GM23338 (cell line): Measurements from ENCODE around the gene CPLX4. TPM values are rescaled to one million over a fixed set of nuclear protein-coding genes. Genes with fewer than 3 reads are reported as not detected.

ENCODE experiments used
- ATAC-seq: fragments of 200-7000 bp; cut with Tn5 transposase; 3 replicates; pipeline ENCODE4 v1.9.1; 2020
- DNase-seq: peaks from one replicate; pipeline ENCODE4 v3.0.0-alpha.2; 2015; ENCODE audit warnings: low spot score
- H2AFZ ChIP-seq: fragments of 200-600 bp; sonication (generic); 2 replicates; pipeline ENCODE4 v1.8.0; 2016; ENCODE audit warnings: antibody characterized with exemption, mild to moderate bottlenecking, moderate library complexity
- H3F3A ChIP-seq: fragments of 200-600 bp; sonication (generic); replicated peaks from 2 replicates; pipeline ENCODE4 v1.8.0; 2017; ENCODE audit warnings: antibody characterized with exemption, mixed run types, low read depth
- H3K27ac ChIP-seq: fragments of 200-600 bp; sonication (generic); 2 replicates; pipeline ENCODE4 v1.6.1; 2016; ENCODE audit warnings: low read depth
- H3K27me3 ChIP-seq: fragments of 200-600 bp; sonication (generic); 2 replicates; pipeline ENCODE4 v1.8.0; 2016; ENCODE audit warnings: mild to moderate bottlenecking, mixed run types, moderate library complexity; ENCODE audit not compliant: insufficient read depth
- H3K36me3 ChIP-seq: fragments of 200-600 bp; sonication (generic); 2 replicates; pipeline ENCODE4 v1.8.0; 2016; ENCODE audit warnings: mild to moderate bottlenecking; ENCODE audit not compliant: insufficient read depth
- H3K4me1 ChIP-seq: fragments of 200-600 bp; sonication (generic); 2 replicates; pipeline ENCODE4 v1.8.0; 2016; ENCODE audit warnings: mild to moderate bottlenecking, moderate library complexity; ENCODE audit not compliant: insufficient read depth
- H3K4me2 ChIP-seq: fragments of 200-600 bp; sonication (generic); 2 replicates; pipeline ENCODE4 v1.7.1; 2017; ENCODE audit warnings: mixed run types
- H3K4me3 ChIP-seq: fragments of 200-600 bp; sonication (generic); 2 replicates; pipeline ENCODE4 v1.6.1; 2016; ENCODE audit warnings: mixed run types
- H3K79me2 ChIP-seq: fragments of 200-600 bp; sonication (generic); replicated peaks from 2 replicates; pipeline ENCODE4 v1.8.0; 2017; ENCODE audit warnings: mild to moderate bottlenecking; ENCODE audit not compliant: insufficient read depth
- H3K9me2 ChIP-seq: fragments of 200-600 bp; sonication (generic); 2 replicates; pipeline ENCODE4 v1.8.0; 2017; ENCODE audit not compliant: insufficient read depth
- H4K20me1 ChIP-seq: fragments of 200-600 bp; sonication (generic); replicated peaks from 2 replicates; pipeline ENCODE4 v1.8.0; 2017; ENCODE audit warnings: mild to moderate bottlenecking; ENCODE audit not compliant: insufficient read depth
- H3K27ac Mint-ChIP-seq: 2 replicates; pipeline ENCODE4 v1.8.0; 2020; ENCODE audit warnings: inconsistent platforms, mild to moderate bottlenecking, moderate library complexity, mixed read lengths
- H3K27me3 Mint-ChIP-seq: 3 replicates; pipeline ENCODE4 v1.8.0; 2022; ENCODE audit warnings: low read depth, mild to moderate bottlenecking, moderate library complexity, mixed read lengths, inconsistent platforms; ENCODE audit not compliant: insufficient read depth, poor library complexity
- H3K36me3 Mint-ChIP-seq: 3 replicates; pipeline ENCODE4 v1.8.0; 2021; ENCODE audit warnings: low read depth, mild to moderate bottlenecking, inconsistent platforms, moderate library complexity, mixed read lengths
- H3K4me1 Mint-ChIP-seq: 3 replicates; pipeline ENCODE4 v1.8.0; 2020; ENCODE audit warnings: mild to moderate bottlenecking, inconsistent platforms, mixed read lengths
- H3K4me3 Mint-ChIP-seq: 3 replicates; pipeline ENCODE4 v1.8.0; 2021; ENCODE audit warnings: moderate library complexity, mild to moderate bottlenecking, inconsistent platforms, mixed read lengths
- H3K9me3 Mint-ChIP-seq: 3 replicates; pipeline ENCODE4 v1.8.0; 2020; ENCODE audit warnings: moderate library complexity, mild to moderate bottlenecking, inconsistent platforms, mixed read lengths
- CREB1 ChIP-seq: fragments of 250-450 bp; sonication (Bioruptor Pico); IDR thresholded peaks from 2 replicates; pipeline ENCODE4 v1.5.0; 2020; ENCODE audit warnings: low read depth, mild to moderate bottlenecking, moderate library complexity
- EZH2 ChIP-seq: fragments of 200-600 bp; sonication (generic); IDR thresholded peaks from one replicate; pipeline ENCODE4 v1.8.0; 2017; ENCODE audit warnings: antibody characterized with exemption, mild to moderate bottlenecking, low read depth; ENCODE audit not compliant: unreplicated experiment
- EZH2phosphoT487 ChIP-seq: fragments of 200-600 bp; sonication (generic); IDR thresholded peaks from one replicate; pipeline ENCODE4 v1.8.1; 2018; ENCODE audit warnings: antibody characterized with exemption; ENCODE audit not compliant: unreplicated experiment
- JUNB ChIP-seq: IDR thresholded peaks from one replicate; pipeline ENCODE4 v1.6.1; 2016; ENCODE audit warnings: antibody characterized with exemption; ENCODE audit not compliant: unreplicated experiment
- NANOG ChIP-seq: IDR thresholded peaks from 2 replicates; pipeline ENCODE4 v1.6.1; 2016; ENCODE audit warnings: antibody characterized with exemption, borderline replicate concordance
- POLR2AphosphoS5 ChIP-seq: IDR thresholded peaks from 2 replicates; pipeline ENCODE4 v1.6.1; 2016; ENCODE audit warnings: antibody characterized with exemption, low read depth
- STAT1 ChIP-seq: IDR thresholded peaks from one replicate; pipeline ENCODE4 v1.6.1; 2016; ENCODE audit warnings: antibody characterized with exemption; ENCODE audit not compliant: unreplicated experiment
- ZNF114 ChIP-seq: fragments of 250-450 bp; sonication (Bioruptor Pico); IDR thresholded peaks from 2 replicates; pipeline ENCODE4 v1.5.0; 2020; ENCODE audit warnings: mild to moderate bottlenecking, moderate library complexity
- ZNF331 ChIP-seq: fragments of 250-450 bp; sonication (Bioruptor Pico); IDR thresholded peaks from 2 replicates; pipeline ENCODE4 v1.5.0; 2020; ENCODE audit warnings: low read depth, mild to moderate bottlenecking, moderate library complexity
- long read RNA-seq: library from polyadenylated mRNA; unstranded; transcript quantifications from one replicate; pipeline ENCODE4 v2.0.0, GENCODE V29; 2020; ENCODE audit not compliant: unreplicated experiment
- polyA plus RNA-seq: library from polyadenylated mRNA; unstranded; fragments of >200 nt; fragmentation: Nextera tagmentation; extraction: Ambion mirVana; gene quantifications from 2 replicates; pipeline ENCODE4 v1.2.1, GENCODE V29; 2016
- total RNA-seq: library from RNA; depleted of rRNA; stranded (reverse); fragments of >200 nt; shearing (Covaris generic); gene quantifications from 2 replicates; pipeline ENCODE4 v1.2.3, GENCODE V29; 2014; rRNA removed
- TF ChIP-seq, protein P1 (sequence below), 2 experiments: fragments of 200-600 bp in 1 of 2; sonication (generic) in 1 of 2; conservative IDR thresholded peaks; 2 replicates each; pipeline versions ENCODE4 v1.5.1 to v1.6.1; 2016 to 2017; ENCODE audit warnings: antibody characterized with exemption in 2 of 2, low read depth in 2 of 2, mild to moderate bottlenecking in 2 of 2, moderate library complexity in 1 of 2
- TF ChIP-seq, protein P2 (sequence below): fragments of 250-450 bp; sonication (Bioruptor Pico); IDR thresholded peaks from 2 replicates; pipeline ENCODE4 v1.5.0; 2020; ENCODE audit warnings: mild to moderate bottlenecking, moderate library complexity
- TF ChIP-seq, protein P3 (sequence below): IDR thresholded peaks from 2 replicates; pipeline ENCODE4 v1.6.1; 2016; ENCODE audit warnings: antibody characterized with exemption
- TF ChIP-seq, protein P4 (sequence below): IDR thresholded peaks from one replicate; pipeline ENCODE4 v1.6.1; 2018; ENCODE audit warnings: antibody characterized with exemption; ENCODE audit not compliant: unreplicated experiment

The CPLX4 gene, protein sequence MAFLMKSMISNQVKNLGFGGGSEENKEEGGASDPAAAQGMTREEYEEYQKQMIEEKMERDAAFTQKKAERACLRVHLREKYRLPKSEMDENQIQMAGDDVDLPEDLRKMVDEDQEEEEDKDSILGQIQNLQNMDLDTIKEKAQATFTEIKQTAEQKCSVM
- total RNA-seq (not detected in 2 replicates), polyA plus RNA-seq (not detected in 2 replicates)
- long read RNA-seq: 0 reads

DNA sequence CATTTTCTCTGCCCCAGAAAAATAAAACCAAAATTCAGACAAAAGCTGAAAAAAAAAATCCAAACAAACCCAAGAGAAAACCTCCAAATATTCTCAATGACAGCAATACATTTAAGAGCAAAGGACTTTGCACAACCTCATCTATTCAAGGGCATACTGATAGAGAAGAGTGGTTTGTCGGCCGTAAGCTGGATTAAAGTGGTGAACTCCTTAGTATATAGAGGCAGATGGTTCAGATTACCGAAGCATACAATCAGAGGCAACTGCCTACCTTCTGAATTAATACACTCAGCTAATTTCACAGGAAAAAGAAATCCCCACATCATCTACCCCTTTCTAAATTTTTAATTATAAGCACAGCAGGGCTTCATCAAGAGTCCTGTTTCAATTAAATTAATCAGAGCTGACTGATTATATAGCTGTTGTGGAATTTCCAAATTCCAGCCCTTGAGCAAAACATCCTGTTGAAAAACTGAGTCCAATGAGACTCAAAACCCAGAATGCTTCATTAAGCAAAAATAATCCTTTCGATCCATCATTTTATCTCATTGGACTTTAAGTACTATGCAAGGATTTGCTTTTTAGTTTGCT is at the start of gene CPLX4:
TSS of gene CPLX4 (minus strand) at position 190 of the 591 bp plus-strand sequence. CDS start at position 3, 187 bp downstream.
- H3K36me3 ChIP-seq: no peaks in the 10 kb centered on the region
- H3K27me3 Mint-ChIP-seq: no peaks in the 10 kb centered on the region
- H3K9me3 Mint-ChIP-seq: no peaks in the 10 kb centered on the region
- no peak within 1 kb of the TSS for H3K4me3 ChIP-seq
- H3K4me1 ChIP-seq: no peaks in the 10 kb centered on the region
- no peak within 1 kb of the TSS for H2AFZ ChIP-seq
- H3F3A ChIP-seq: no peaks in the 10 kb centered on the region
- ATAC-seq (no peak), DNase-seq (no peak)
- H3K27ac ChIP-seq: no peak within 1 kb of the TSS
- H3K27ac Mint-ChIP-seq: no peak within 1 kb of the TSS
- no peak for TF ChIP-seq NANOG
- TF ChIP-seq POLR2AphosphoS5: no peak
- TF ChIP-seq CREB1: no peak
- TF ChIP-seq, protein P1, sequence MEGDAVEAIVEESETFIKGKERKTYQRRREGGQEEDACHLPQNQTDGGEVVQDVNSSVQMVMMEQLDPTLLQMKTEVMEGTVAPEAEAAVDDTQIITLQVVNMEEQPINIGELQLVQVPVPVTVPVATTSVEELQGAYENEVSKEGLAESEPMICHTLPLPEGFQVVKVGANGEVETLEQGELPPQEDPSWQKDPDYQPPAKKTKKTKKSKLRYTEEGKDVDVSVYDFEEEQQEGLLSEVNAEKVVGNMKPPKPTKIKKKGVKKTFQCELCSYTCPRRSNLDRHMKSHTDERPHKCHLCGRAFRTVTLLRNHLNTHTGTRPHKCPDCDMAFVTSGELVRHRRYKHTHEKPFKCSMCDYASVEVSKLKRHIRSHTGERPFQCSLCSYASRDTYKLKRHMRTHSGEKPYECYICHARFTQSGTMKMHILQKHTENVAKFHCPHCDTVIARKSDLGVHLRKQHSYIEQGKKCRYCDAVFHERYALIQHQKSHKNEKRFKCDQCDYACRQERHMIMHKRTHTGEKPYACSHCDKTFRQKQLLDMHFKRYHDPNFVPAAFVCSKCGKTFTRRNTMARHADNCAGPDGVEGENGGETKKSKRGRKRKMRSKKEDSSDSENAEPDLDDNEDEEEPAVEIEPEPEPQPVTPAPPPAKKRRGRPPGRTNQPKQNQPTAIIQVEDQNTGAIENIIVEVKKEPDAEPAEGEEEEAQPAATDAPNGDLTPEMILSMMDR (conservative IDR thresholded peaks at IDR 0.05; ENCODE audit: low read depth in 2 of 2): no peak
- TF ChIP-seq, protein P2, sequence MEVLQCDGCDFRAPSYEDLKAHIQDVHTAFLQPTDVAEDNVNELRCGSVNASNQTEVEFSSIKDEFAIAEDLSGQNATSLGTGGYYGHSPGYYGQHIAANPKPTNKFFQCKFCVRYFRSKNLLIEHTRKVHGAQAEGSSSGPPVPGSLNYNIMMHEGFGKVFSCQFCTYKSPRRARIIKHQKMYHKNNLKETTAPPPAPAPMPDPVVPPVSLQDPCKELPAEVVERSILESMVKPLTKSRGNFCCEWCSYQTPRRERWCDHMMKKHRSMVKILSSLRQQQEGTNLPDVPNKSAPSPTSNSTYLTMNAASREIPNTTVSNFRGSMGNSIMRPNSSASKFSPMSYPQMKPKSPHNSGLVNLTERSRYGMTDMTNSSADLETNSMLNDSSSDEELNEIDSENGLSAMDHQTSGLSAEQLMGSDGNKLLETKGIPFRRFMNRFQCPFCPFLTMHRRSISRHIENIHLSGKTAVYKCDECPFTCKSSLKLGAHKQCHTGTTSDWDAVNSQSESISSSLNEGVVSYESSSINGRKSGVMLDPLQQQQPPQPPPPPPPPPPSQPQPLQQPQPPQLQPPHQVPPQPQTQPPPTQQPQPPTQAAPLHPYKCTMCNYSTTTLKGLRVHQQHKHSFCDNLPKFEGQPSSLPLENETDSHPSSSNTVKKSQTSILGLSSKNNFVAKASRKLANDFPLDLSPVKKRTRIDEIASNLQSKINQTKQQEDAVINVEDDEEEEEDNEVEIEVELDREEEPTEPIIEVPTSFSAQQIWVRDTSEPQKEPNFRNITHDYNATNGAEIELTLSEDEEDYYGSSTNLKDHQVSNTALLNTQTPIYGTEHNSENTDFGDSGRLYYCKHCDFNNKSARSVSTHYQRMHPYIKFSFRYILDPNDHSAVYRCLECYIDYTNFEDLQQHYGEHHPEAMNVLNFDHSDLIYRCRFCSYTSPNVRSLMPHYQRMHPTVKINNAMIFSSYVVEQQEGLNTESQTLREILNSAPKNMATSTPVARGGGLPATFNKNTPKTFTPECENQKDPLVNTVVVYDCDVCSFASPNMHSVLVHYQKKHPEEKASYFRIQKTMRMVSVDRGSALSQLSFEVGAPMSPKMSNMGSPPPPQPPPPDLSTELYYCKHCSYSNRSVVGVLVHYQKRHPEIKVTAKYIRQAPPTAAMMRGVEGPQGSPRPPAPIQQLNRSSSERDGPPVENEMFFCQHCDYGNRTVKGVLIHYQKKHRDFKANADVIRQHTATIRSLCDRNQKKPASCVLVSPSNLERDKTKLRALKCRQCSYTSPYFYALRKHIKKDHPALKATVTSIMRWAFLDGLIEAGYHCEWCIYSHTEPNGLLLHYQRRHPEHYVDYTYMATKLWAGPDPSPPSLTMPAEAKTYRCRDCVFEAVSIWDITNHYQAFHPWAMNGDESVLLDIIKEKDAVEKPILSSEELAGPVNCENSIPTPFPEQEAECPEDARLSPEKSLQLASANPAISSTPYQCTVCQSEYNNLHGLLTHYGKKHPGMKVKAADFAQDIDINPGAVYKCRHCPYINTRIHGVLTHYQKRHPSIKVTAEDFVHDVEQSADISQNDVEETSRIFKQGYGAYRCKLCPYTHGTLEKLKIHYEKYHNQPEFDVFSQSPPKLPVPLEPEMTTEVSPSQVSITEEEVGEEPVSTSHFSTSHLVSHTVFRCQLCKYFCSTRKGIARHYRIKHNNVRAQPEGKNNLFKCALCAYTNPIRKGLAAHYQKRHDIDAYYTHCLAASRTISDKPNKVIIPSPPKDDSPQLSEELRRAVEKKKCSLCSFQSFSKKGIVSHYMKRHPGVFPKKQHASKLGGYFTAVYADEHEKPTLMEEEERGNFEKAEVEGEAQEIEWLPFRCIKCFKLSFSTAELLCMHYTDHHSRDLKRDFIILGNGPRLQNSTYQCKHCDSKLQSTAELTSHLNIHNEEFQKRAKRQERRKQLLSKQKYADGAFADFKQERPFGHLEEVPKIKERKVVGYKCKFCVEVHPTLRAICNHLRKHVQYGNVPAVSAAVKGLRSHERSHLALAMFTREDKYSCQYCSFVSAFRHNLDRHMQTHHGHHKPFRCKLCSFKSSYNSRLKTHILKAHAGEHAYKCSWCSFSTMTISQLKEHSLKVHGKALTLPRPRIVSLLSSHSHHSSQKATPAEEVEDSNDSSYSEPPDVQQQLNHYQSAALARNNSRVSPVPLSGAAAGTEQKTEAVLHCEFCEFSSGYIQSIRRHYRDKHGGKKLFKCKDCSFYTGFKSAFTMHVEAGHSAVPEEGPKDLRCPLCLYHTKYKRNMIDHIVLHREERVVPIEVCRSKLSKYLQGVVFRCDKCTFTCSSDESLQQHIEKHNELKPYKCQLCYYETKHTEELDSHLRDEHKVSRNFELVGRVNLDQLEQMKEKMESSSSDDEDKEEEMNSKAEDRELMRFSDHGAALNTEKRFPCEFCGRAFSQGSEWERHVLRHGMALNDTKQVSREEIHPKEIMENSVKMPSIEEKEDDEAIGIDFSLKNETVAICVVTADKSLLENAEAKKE (CRISPR knock-in tag): no peak
- TF ChIP-seq JUNB: no peak
- TF ChIP-seq, protein P3, sequence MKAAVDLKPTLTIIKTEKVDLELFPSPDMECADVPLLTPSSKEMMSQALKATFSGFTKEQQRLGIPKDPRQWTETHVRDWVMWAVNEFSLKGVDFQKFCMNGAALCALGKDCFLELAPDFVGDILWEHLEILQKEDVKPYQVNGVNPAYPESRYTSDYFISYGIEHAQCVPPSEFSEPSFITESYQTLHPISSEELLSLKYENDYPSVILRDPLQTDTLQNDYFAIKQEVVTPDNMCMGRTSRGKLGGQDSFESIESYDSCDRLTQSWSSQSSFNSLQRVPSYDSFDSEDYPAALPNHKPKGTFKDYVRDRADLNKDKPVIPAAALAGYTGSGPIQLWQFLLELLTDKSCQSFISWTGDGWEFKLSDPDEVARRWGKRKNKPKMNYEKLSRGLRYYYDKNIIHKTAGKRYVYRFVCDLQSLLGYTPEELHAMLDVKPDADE: no peak
- no peak for TF ChIP-seq ZNF331 (CRISPR knock-in tag)
- no peak for TF ChIP-seq EZH2phosphoT487
- no peak for TF ChIP-seq ZNF114
- TF ChIP-seq, protein P4, sequence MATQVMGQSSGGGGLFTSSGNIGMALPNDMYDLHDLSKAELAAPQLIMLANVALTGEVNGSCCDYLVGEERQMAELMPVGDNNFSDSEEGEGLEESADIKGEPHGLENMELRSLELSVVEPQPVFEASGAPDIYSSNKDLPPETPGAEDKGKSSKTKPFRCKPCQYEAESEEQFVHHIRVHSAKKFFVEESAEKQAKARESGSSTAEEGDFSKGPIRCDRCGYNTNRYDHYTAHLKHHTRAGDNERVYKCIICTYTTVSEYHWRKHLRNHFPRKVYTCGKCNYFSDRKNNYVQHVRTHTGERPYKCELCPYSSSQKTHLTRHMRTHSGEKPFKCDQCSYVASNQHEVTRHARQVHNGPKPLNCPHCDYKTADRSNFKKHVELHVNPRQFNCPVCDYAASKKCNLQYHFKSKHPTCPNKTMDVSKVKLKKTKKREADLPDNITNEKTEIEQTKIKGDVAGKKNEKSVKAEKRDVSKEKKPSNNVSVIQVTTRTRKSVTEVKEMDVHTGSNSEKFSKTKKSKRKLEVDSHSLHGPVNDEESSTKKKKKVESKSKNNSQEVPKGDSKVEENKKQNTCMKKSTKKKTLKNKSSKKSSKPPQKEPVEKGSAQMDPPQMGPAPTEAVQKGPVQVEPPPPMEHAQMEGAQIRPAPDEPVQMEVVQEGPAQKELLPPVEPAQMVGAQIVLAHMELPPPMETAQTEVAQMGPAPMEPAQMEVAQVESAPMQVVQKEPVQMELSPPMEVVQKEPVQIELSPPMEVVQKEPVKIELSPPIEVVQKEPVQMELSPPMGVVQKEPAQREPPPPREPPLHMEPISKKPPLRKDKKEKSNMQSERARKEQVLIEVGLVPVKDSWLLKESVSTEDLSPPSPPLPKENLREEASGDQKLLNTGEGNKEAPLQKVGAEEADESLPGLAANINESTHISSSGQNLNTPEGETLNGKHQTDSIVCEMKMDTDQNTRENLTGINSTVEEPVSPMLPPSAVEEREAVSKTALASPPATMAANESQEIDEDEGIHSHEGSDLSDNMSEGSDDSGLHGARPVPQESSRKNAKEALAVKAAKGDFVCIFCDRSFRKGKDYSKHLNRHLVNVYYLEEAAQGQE: no peak
- no peak for TF ChIP-seq EZH2
- TF ChIP-seq STAT1: no peak
- no peaks in the 10 kb centered on the region for H3K79me2 ChIP-seq
- H4K20me1 ChIP-seq: no peaks in the 10 kb centered on the region
- no peaks in the 10 kb centered on the region for H3K27me3 ChIP-seq
- no peaks in the 10 kb centered on the region for H3K4me1 Mint-ChIP-seq
- peaks cover 8% of the 10 kb centered on the region; the same call in 1 of the 2 replicates for H3K9me2 ChIP-seq
- no peak within 1 kb of the TSS for H3K4me3 Mint-ChIP-seq
- no peaks in the 10 kb centered on the region for H3K36me3 Mint-ChIP-seq
- no peak within 1 kb of the TSS for H3K4me2 ChIP-seq
